Brain microvascular endothelial cell (primary cell): ENCODE results near the gene BTAF1.

Experiments used
- DNase-seq: peaks from one replicate; pipeline ENCODE4 v3.0.0-alpha.2; 2020
- H3K27ac ChIP-seq: fragments of 250-450 bp; sonication (Bioruptor Pico); 2 replicates; pipeline ENCODE4 v1.5.1; 2020; ENCODE audit warnings: mild to moderate bottlenecking, moderate library complexity
- H3K27me3 ChIP-seq: fragments of 250-450 bp; sonication (Bioruptor Pico); replicated peaks from 2 replicates; pipeline ENCODE4 v1.5.1; 2020; ENCODE audit warnings: mild to moderate bottlenecking
- H3K36me3 ChIP-seq: fragments of 250-450 bp; sonication (Bioruptor Pico); replicated peaks from 2 replicates; pipeline ENCODE4 v1.5.1; 2020; ENCODE audit warnings: mild to moderate bottlenecking
- H3K4me3 ChIP-seq: 2 replicates; pipeline ENCODE4 v1.5.1; 2011; ENCODE audit warnings: low read depth, mild to moderate bottlenecking, control low read depth, low read length, moderate library complexity
- in situ Hi-C: cut with HindIII; loops from 2 replicates; pipeline ENCODE4 v1.10.0; 2017; ENCODE audit warnings: low sequenced_read_pairs, low pct_ligation_motif_present
- TF ChIP-seq, protein P1 (sequence below): IDR thresholded peaks from 2 replicates; pipeline ENCODE4 v1.5.1; 2011; ENCODE audit warnings: low read depth, mild to moderate bottlenecking, moderate library complexity, low read length, control low read depth, inconsistent platforms; ENCODE audit errors: missing control alignments

Gene BTAF1

GRCh38 chr10:92079003-92079402 lies 155.4 kb downstream of the BTAF1 start:
- TF ChIP-seq, protein P1, sequence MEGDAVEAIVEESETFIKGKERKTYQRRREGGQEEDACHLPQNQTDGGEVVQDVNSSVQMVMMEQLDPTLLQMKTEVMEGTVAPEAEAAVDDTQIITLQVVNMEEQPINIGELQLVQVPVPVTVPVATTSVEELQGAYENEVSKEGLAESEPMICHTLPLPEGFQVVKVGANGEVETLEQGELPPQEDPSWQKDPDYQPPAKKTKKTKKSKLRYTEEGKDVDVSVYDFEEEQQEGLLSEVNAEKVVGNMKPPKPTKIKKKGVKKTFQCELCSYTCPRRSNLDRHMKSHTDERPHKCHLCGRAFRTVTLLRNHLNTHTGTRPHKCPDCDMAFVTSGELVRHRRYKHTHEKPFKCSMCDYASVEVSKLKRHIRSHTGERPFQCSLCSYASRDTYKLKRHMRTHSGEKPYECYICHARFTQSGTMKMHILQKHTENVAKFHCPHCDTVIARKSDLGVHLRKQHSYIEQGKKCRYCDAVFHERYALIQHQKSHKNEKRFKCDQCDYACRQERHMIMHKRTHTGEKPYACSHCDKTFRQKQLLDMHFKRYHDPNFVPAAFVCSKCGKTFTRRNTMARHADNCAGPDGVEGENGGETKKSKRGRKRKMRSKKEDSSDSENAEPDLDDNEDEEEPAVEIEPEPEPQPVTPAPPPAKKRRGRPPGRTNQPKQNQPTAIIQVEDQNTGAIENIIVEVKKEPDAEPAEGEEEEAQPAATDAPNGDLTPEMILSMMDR: no peak
- H3K36me3 ChIP-seq: no peaks in the 10 kb centered on the region

More at GRCh38 chr10:92079003-92079402, 155.4 kb downstream of the BTAF1 start:
- DNase-seq: no peak
- Histone ChIP-seq H3K27me3 (no peaks in the 10 kb centered on the region), H3K4me3 (no peak overlapping the region), H3K27ac (no peak overlapping the region)
- in situ Hi-C loops: loop anchor here (25.0 kb wide), 1 partner anchor 333 kb away; no protein-coding TSS in a partner anchor
